ENCODE results near the gene CCSER1.

DNA sequence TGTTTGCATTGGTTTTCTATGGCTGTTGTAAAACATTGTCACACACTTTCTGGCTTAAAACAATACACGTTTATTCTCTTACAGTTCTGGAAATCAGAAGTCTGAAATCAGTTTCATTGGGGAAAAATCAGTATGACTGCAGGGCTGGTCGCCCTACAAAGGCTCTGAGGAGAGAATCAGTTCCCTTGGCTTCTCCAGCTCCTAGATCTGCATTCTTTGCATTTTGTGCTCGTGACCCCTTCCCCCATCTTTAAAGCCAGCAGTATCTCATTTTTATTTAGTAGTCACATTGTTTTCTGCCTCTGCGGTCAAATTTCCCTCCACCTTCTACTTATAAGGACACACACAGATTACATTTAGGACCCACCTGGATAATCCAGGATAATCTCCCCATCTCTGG, 1326.9 kb downstream of the CCSER1 start:
- TF ChIP-seq, protein P1, sequence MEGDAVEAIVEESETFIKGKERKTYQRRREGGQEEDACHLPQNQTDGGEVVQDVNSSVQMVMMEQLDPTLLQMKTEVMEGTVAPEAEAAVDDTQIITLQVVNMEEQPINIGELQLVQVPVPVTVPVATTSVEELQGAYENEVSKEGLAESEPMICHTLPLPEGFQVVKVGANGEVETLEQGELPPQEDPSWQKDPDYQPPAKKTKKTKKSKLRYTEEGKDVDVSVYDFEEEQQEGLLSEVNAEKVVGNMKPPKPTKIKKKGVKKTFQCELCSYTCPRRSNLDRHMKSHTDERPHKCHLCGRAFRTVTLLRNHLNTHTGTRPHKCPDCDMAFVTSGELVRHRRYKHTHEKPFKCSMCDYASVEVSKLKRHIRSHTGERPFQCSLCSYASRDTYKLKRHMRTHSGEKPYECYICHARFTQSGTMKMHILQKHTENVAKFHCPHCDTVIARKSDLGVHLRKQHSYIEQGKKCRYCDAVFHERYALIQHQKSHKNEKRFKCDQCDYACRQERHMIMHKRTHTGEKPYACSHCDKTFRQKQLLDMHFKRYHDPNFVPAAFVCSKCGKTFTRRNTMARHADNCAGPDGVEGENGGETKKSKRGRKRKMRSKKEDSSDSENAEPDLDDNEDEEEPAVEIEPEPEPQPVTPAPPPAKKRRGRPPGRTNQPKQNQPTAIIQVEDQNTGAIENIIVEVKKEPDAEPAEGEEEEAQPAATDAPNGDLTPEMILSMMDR (conservative IDR thresholded peaks at IDR 0.05 in 1 of 2, IDR thresholded peaks at IDR 0.05 in 1 of 2; ENCODE audit: extremely low read depth in 1 of 2, insufficient read depth in 1 of 2, low read depth in 1 of 2, low read length in 2 of 2): no peak
- no peak for TF ChIP-seq EZH2 (IDR thresholded peaks at IDR 0.05; ENCODE audit: borderline replicate concordance, low read length)

Data from mammary epithelial cell (primary cell).